ENCODE measurements around the gene COPS9.
A peak's percentile ranks its signal among the peaks of the same experiment; 100 is the strongest.

The COPS9 gene

DNA sequence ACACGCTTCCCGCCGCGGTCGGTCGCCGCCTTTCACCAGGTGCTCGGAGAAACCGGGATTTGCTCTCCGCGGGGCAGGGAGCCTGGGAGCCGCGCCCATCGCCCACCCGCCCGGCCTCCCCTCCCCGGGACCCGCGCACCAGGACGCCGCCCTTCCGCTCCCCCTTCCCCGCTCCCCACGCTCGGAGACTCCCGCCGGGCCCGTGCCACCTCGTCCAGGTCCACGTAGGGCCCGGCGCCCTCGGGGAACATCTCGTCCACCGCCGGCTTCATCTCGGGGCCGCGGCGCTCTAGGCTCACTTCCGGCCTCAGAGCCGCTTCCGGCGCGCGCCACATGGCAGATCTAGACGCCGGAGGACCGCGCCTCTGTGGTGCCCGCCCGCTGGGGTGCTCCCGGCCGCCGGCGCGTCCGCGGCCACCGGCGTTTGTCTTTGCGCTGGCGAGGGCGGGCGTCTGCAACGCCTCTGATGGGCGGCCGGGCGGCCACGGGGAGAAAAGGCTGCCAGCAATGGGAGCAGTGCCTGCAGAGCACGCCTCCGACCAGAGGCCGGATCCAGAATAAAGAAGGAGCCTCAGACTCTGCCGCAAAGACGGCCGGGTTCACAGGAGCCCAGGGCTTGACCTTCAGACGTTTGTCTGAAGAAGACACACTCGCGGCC, at the start of gene COPS9:
Gene COPS9 (minus strand): TSS at position 293 of the 658 bp plus-strand sequence. CDS start 21 bp downstream, at position 272.
- H3K4me3 ChIP-seq (ENCODE audit: low read length): peak within 1 kb of the TSS; percentile 91
- peak within 1 kb of the TSS; percentile 83 for H3K9ac ChIP-seq (ENCODE audit: low read length)
- no peaks in the 10 kb centered on the region for H3K9me3 ChIP-seq (ENCODE audit: control insufficient read depth, low read depth, low read length)
- no peak within 1 kb of the TSS for H3K27ac ChIP-seq (ENCODE audit: low read length)
- H3K4me1 ChIP-seq (ENCODE audit: control insufficient read depth, low read depth, low read length): peaks cover 3% of the 10 kb centered on the region
- H3K36me3 ChIP-seq (ENCODE audit: control insufficient read depth, low read depth, low read length): peaks cover 27% of the 10 kb centered on the region
- H3K27me3 ChIP-seq (ENCODE audit: control insufficient read depth, insufficient read depth, low read length): peaks cover 12% of the 10 kb centered on the region

DNA sequence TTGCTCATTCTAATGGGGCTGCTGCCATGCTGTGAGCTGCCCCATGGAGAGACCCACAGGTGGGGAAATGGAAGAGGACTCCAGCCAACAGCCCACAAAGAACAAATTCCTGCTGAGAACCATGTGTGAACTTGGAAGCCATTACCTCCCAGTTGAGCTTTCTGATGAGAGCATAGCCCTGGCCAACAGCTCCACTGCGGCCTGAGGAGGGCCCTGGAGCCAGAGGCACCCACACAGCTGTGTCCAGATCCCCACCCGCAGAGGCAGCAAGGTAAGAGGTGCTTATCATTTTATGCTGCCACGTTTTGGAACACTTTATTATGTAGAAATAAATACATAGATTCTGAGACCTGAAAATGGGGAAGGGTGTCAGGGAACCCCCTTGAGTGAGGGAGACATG, 48.6 kb upstream of the COPS9 start:
- Histone ChIP-seq H3K9ac (ENCODE audit: low read length) (no peak overlapping the region), H3K9me3 (ENCODE audit: control insufficient read depth, low read depth, low read length) (peaks cover 10% of the 10 kb centered on the region), H3K4me3 (ENCODE audit: low read length) (no peak overlapping the region), H3K36me3 (ENCODE audit: control insufficient read depth, low read depth, low read length) (no peaks in the 10 kb centered on the region), H3K4me1 (ENCODE audit: control insufficient read depth, low read depth, low read length) (no peaks in the 10 kb centered on the region), H3K27me3 (ENCODE audit: control insufficient read depth, insufficient read depth, low read length) (no peaks in the 10 kb centered on the region), H3K27ac (ENCODE audit: low read length) (no peak overlapping the region)

DNA sequence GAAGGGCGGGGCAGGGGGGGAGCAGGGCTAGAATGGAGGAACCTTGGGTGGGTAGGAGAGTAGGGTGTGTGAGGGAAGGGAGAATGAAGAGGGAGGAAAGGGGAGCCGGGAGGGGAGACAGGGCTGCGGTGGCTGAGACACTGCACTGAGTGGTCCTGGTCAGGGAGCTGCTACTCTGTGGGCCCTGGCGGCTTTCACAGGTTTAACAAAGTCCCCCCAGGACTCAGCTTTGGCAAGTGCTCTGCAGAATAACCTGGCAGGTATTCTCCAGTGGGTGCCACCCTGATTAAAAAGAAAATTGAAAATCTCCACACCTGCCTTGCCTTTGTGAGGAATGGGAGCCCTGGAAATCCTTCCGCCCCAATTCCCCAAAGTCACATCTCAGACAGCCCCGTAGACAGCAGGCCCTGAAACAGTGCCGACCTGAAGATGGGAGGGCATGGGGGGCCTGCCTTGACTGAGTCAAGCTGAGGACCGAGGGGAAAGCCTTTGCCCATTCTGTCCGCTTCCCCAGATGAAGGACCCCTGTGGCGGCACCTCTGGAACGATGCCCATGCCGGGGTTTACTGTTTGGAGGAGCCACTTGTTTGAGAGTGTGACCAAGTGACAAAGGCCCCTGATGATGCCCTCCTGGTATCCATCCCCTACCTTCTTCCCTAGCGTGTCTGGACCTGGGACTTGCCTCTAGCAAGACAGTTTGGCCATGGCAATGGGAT, 47.9 kb upstream of the COPS9 start:
- peaks cover 10% of the 10 kb centered on the region for H3K9me3 ChIP-seq (ENCODE audit: control insufficient read depth, low read depth, low read length)
- H3K9ac ChIP-seq (ENCODE audit: low read length): no peak overlapping the region
- H3K27ac ChIP-seq (ENCODE audit: low read length): no peak overlapping the region
- no peaks in the 10 kb centered on the region for H3K4me1 ChIP-seq (ENCODE audit: control insufficient read depth, low read depth, low read length)
- H3K27me3 ChIP-seq (ENCODE audit: control insufficient read depth, insufficient read depth, low read length): no peaks in the 10 kb centered on the region
- no peaks in the 10 kb centered on the region for H3K36me3 ChIP-seq (ENCODE audit: control insufficient read depth, low read depth, low read length)
- no peak overlapping the region for H3K4me3 ChIP-seq (ENCODE audit: low read length)

DNA sequence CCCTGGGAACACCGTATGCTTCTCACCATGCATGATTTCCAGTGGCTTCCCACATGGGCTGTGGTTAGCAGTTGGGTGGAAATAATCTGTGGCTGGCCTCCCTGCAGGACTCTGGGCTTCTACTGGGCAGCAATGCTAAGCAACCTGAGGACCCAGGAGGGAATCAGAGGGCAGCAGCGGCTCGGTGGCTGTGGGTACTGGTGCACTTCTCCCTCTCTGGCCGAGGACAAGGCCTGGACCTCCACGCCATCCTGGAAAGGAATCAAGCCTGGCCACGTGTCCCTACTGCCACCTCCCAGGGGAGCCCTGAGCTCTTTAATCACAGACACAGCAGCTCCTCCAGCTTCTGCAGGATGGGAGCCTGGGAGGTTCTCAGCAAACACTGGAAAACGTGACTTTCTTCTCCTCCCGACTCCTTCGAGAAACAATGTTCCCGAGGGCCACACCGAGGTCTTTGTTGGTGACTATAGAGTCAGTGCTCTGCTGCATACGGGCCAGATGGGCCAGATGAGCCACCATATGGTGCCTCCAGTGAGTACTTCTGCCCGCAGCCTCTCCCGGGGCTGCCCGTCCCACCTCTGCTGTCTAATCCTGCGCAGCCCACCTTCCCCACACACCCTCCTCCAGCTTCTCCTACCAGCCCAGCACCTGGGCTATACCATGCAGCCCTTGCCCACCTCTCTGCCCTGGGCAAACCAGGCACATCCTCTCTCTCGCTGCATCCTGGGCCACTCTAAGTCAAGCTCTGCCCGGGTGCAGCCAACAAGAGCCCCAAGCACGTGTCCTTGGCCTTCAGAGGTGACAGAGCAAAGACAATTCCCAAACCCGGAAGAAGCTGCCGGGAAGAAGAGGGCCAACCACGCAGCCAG, 47.1 kb upstream of the COPS9 start:
- Histone ChIP-seq H3K4me1 (ENCODE audit: control insufficient read depth, low read depth, low read length) (no peaks in the 10 kb centered on the region), H3K9me3 (ENCODE audit: control insufficient read depth, low read depth, low read length) (peaks cover 10% of the 10 kb centered on the region), H3K27ac (ENCODE audit: low read length) (no peak overlapping the region), H3K27me3 (ENCODE audit: control insufficient read depth, insufficient read depth, low read length) (no peaks in the 10 kb centered on the region), H3K36me3 (ENCODE audit: control insufficient read depth, low read depth, low read length) (no peaks in the 10 kb centered on the region), H3K9ac (ENCODE audit: low read length) (no peak overlapping the region), H3K4me3 (ENCODE audit: low read length) (no peak overlapping the region)

DNA sequence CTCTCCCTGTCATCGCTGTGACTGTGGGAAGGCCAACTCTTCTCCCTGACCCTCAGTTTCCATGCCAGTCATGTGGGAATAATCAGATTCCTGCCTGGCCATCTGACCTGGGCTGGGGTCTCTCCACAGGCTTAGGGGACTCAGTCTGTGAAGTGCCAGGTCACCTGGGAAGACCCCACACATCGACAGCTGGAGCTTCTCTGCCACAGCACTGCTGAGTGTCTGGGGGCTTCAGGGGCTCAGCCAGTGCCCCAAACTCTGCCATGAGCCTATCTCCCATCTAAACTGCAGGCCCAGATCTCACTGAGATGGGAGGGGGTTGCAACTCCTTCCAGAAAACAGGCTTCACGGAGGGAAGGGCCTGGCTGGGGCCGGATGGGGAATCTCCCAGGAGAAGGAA, 46.4 kb upstream of the COPS9 start:
- Histone ChIP-seq H3K36me3 (ENCODE audit: control insufficient read depth, low read depth, low read length) (no peaks in the 10 kb centered on the region), H3K4me1 (ENCODE audit: control insufficient read depth, low read depth, low read length) (no peaks in the 10 kb centered on the region), H3K9me3 (ENCODE audit: control insufficient read depth, low read depth, low read length) (peaks cover 3% of the 10 kb centered on the region), H3K4me3 (ENCODE audit: low read length) (no peak overlapping the region), H3K9ac (ENCODE audit: low read length) (no peak overlapping the region), H3K27ac (ENCODE audit: low read length) (no peak overlapping the region), H3K27me3 (ENCODE audit: control insufficient read depth, insufficient read depth, low read length) (no peaks in the 10 kb centered on the region)

DNA sequence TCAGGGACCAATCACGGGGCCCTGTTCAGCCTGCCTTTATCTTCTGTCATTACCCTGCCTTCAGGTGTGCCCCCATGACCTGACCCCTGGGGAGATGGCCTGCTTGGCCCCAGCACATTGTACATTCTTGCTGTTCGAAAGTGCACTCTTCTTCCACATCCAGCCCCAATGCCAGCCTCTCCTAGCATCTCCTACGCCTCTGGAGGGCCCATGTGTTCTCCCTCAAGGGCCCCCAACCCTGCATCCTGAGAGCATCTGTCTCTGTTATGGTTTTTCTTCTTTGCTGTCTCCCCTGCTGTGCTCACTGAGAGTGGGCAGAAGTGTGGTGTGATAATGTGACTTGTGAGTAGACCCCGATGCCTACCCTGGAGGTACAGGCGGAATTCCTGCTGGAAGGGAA, 45.9 kb upstream of the COPS9 start:
- Histone ChIP-seq H3K4me1 (ENCODE audit: control insufficient read depth, low read depth, low read length) (no peaks in the 10 kb centered on the region), H3K27me3 (ENCODE audit: control insufficient read depth, insufficient read depth, low read length) (no peaks in the 10 kb centered on the region), H3K27ac (ENCODE audit: low read length) (no peak overlapping the region), H3K4me3 (ENCODE audit: low read length) (no peak overlapping the region), H3K9ac (ENCODE audit: low read length) (no peak overlapping the region), H3K36me3 (ENCODE audit: control insufficient read depth, low read depth, low read length) (no peaks in the 10 kb centered on the region), H3K9me3 (ENCODE audit: control insufficient read depth, low read depth, low read length) (no peaks in the 10 kb centered on the region)

DNA sequence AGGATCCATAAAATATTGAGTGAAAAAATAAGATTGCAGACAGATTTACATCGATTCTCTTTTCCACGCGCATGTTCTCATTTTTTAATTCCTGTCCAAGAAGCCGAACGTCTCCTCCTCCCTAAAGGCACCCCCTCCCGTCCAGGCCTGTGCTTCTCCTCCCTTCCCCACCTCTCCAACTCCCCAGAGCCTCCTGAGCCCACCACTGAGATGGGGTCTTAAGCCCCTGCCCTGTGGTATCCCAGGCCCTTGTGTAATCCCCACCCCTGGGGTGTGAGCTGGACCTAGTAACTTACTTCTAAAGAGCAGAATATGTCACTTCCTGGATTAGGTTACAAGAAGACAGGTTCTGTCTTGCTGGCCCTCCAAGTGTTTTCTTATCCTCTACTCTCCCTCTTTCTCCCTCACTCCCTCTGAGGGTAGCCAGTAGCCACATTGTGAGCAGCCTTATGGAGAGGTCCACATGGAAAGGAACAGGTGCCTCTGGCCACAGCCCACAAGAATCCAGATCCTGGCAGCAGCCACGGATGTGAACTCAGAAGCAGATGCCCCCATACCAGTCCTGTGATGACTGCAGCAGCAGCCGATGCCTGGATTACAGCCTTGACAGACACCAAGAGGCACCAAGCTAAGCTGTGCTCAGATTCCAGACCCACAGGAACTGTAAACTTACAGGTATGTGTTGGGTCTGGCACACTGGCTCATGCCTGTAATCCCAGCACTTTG, 44.0 kb upstream of the COPS9 start:
- H3K4me1 ChIP-seq (ENCODE audit: control insufficient read depth, low read depth, low read length): no peaks in the 10 kb centered on the region
- no peak overlapping the region for H3K9ac ChIP-seq (ENCODE audit: low read length)
- no peak overlapping the region for H3K27ac ChIP-seq (ENCODE audit: low read length)
- no peak overlapping the region for H3K4me3 ChIP-seq (ENCODE audit: low read length)
- no peaks in the 10 kb centered on the region for H3K9me3 ChIP-seq (ENCODE audit: control insufficient read depth, low read depth, low read length)
- H3K27me3 ChIP-seq (ENCODE audit: control insufficient read depth, insufficient read depth, low read length): no peaks in the 10 kb centered on the region
- H3K36me3 ChIP-seq (ENCODE audit: control insufficient read depth, low read depth, low read length): no peaks in the 10 kb centered on the region

DNA sequence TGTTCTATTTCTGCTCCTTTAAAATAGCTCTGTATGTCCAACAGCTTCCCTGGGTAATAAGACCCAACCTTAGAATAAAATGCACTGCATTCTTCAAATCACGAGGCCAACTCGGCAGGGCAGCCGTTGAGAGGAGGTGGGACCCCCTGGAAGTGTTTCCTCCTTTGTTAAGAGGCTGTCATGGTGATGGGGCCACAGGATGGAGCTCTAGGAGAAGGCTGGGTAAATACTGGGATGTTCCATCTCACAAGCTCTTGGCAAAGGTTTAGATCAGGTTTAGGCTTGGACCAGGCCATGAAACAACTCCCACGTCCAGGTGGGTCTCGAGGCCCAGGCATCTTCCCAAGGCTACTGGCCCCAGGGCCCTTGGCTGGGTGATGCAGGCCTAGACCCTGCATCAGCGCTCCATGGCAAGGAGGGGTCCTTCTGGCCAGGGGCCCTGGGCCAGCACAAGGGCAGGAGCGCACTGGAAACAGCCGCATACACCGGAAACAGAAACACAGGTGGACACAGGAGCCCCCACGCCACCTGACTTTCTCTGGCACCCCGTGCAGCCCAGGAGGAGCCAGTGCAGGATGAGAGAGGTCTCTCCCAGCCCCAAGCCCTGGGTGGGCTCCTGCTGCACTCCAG, 43.2 kb upstream of the COPS9 start:
- no peak overlapping the region for H3K27ac ChIP-seq (ENCODE audit: low read length)
- H3K36me3 ChIP-seq (ENCODE audit: control insufficient read depth, low read depth, low read length): no peaks in the 10 kb centered on the region
- H3K9ac ChIP-seq (ENCODE audit: low read length): no peak overlapping the region
- no peaks in the 10 kb centered on the region for H3K9me3 ChIP-seq (ENCODE audit: control insufficient read depth, low read depth, low read length)
- no peaks in the 10 kb centered on the region for H3K27me3 ChIP-seq (ENCODE audit: control insufficient read depth, insufficient read depth, low read length)
- H3K4me3 ChIP-seq (ENCODE audit: low read length): no peak overlapping the region
- no peaks in the 10 kb centered on the region for H3K4me1 ChIP-seq (ENCODE audit: control insufficient read depth, low read depth, low read length)

DNA sequence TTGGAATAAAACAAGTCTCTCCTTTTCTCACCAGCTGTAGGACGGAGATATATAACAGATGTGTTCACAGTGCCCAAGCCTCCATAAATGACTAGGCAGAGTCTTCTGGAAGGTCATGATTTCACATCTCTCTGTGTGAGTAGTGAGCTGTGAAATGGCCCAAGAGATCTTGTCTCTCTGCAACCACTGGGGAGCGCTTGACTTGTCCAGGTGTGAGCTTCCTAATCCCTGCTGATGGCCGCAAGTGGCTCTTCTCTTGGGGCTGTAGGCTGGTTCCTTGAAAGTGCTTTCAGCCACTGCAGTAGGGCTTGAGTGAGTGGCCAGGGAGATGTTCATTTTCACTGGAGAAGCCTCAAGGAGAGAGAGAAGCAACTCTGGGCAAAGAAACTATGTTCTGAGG, 42.5 kb upstream of the COPS9 start:
- Histone ChIP-seq H3K36me3 (ENCODE audit: control insufficient read depth, low read depth, low read length) (no peaks in the 10 kb centered on the region), H3K27me3 (ENCODE audit: control insufficient read depth, insufficient read depth, low read length) (no peaks in the 10 kb centered on the region)

DNA sequence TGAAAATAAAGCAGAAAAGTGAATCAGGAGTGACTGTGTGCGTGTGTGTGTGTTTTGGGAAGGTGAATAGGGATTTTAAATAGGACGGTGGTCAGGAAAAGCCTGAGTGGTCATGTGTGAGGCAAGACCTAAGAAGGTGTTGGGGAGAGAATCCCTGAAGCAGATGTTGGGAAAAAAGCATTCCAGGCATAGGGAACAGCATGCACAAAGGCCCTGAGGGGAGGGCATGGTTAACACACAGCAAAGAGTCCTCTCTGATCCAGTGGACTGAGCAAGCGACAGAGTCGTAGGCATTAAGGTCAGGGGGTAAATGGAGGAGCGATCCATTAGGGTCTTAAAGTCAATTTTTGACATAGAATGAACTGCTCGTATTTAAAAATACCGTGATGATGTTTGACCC, 38.4 kb upstream of the COPS9 start:
- H3K4me1 ChIP-seq (ENCODE audit: control insufficient read depth, low read depth, low read length): no peaks in the 10 kb centered on the region
- no peak overlapping the region for H3K27ac ChIP-seq (ENCODE audit: low read length)
- H3K27me3 ChIP-seq (ENCODE audit: control insufficient read depth, insufficient read depth, low read length): no peaks in the 10 kb centered on the region
- no peaks in the 10 kb centered on the region for H3K36me3 ChIP-seq (ENCODE audit: control insufficient read depth, low read depth, low read length)
- H3K9ac ChIP-seq (ENCODE audit: low read length): no peak overlapping the region
- no peak overlapping the region for H3K4me3 ChIP-seq (ENCODE audit: low read length)
- H3K9me3 ChIP-seq (ENCODE audit: control insufficient read depth, low read depth, low read length): no peaks in the 10 kb centered on the region

More for the DNA sequence above, 42.5 kb upstream of the COPS9 start:
- H3K4me1 ChIP-seq (ENCODE audit: control insufficient read depth, low read depth, low read length): no peaks in the 10 kb centered on the region
- no peak overlapping the region for H3K4me3 ChIP-seq (ENCODE audit: low read length)
- H3K9ac ChIP-seq (ENCODE audit: low read length): no peak overlapping the region
- H3K9me3 ChIP-seq (ENCODE audit: control insufficient read depth, low read depth, low read length): no peaks in the 10 kb centered on the region
- H3K27ac ChIP-seq (ENCODE audit: low read length): no peak overlapping the region

All from iPS-18a (cell line).